PC-3 (cell line): Measurements from ENCODE around the gene SLIT1.

Experiments
- CTCF ChIP-seq: fragments of 300-600 bp; sonication (generic); conservative IDR thresholded peaks from 2 replicates; pipeline ENCODE4 v1.5.1; 2017; ENCODE audit warnings: antibody characterized with exemption, low read depth, mild to moderate bottlenecking, low read length
- EZH2 ChIP-seq: fragments of 300-600 bp; sonication (generic); IDR thresholded peaks from one replicate; pipeline ENCODE4 v1.6.1; 2017; ENCODE audit warnings: antibody characterized with exemption, mild to moderate bottlenecking, low read length; ENCODE audit not compliant: unreplicated experiment
- EZH2phosphoT487 ChIP-seq: fragments of 300-600 bp; sonication (generic); IDR thresholded peaks from 2 replicates; pipeline ENCODE4 v1.6.1; 2018; ENCODE audit warnings: mild to moderate bottlenecking, antibody characterized with exemption, low read length, borderline replicate concordance

- no peak for TF ChIP-seq CTCF
- TF ChIP-seq EZH2, result no peak
- TF ChIP-seq EZH2phosphoT487, result no peak
Observed at GRCh38 chr10:97106207-97106606, 79.6 kb downstream of the SLIT1 start.
